Gastrocnemius medialis (tissue), 4 donors: Measurements from ENCODE around the gene RIMS4. TPM values are rescaled to one million over a fixed set of nuclear protein-coding genes. Genes with fewer than 3 reads are reported as not detected.

Source experiments
- ATAC-seq, 2 donors: fragments of 150-250 bp; one replicate each; pipeline ENCODE4 v1.9.1; 2016
- DNase-seq, 2 donors: peaks; one replicate each; pipeline ENCODE4 v3.0.0-alpha.2; 2019
- H3K27ac ChIP-seq, 4 donors: fragments of 200-600 bp; sonication (generic); 1 replicate in 1 of 4; 2 replicates in 3 of 4; pipeline ENCODE4 v1.5.1; 2016 to 2018; ENCODE audit warnings: mild to moderate bottlenecking in 2 of 4, moderate library complexity in 1 of 4
- H3K27me3 ChIP-seq, 3 donors: fragments of 200-600 bp; sonication (generic) in 2 of 3; 1 replicate in 1 of 3; 2 replicates in 2 of 3; pipeline versions ENCODE4 v1.5.1 to v1.6.0; 2016 to 2019; ENCODE audit warnings: mild to moderate bottlenecking in 1 of 3, moderate library complexity in 1 of 3
- H3K36me3 ChIP-seq, 2 donors: fragments of 200-600 bp; sonication (generic) in 1 of 2; one replicate each; pipeline ENCODE4 v1.5.1; 2017 to 2018
- H3K4me1 ChIP-seq, 2 donors: fragments of 200-600 bp; sonication (generic) in 1 of 2; one replicate each; pipeline ENCODE4 v1.5.1; 2016 to 2017; ENCODE audit warnings: mild to moderate bottlenecking in 2 of 2
- H3K4me3 ChIP-seq, 4 donors: fragments of 200-600 bp; sonication (generic) in 3 of 4; 1 replicate in 1 of 4; 2 replicates in 3 of 4; pipeline ENCODE4 v1.5.1; 2016 to 2019; ENCODE audit warnings: mild to moderate bottlenecking in 2 of 4
- H3K9me3 ChIP-seq, 3 donors: fragments of 200-600 bp; sonication (generic) in 2 of 3; 1 replicate in 1 of 3; 2 replicates in 2 of 3; pipeline ENCODE4 v1.5.1; 2016 to 2019
- CTCF ChIP-seq, 5 experiments: fragments of 450-650 bp in 3 of 5; fragments of 200-600 bp in 2 of 5; sonication (generic) in 2 of 5; IDR thresholded peaks in 4 of 5; conservative IDR thresholded peaks in 1 of 5; 1 replicate in 4 of 5; 2 replicates in 1 of 5; pipeline ENCODE4 v1.5.1; 2016 to 2019; ENCODE audit warnings: antibody characterized with exemption in 5 of 5, mild to moderate bottlenecking in 3 of 5, moderate library complexity in 3 of 5
- POLR2A ChIP-seq, 2 donors: fragments of 450-650 bp; IDR thresholded peaks; one replicate each; pipeline ENCODE4 v1.6.1; 2017; ENCODE audit warnings: antibody characterized with exemption in 2 of 2, mild to moderate bottlenecking in 2 of 2, moderate library complexity in 2 of 2
- in situ Hi-C, 4 donors: fragments of 200-750 bp; cut with MboI; loops; one replicate each; pipeline versions ENCODE4 v1.15.0 to v1.8.0; 2017; ENCODE audit warnings: low sequenced_read_pairs in 4 of 4
- intact Hi-C: fragments of 100-400 bp; cut with DNase I; formaldehyde crosslinking; loops from one replicate; pipeline ENCODE4 v1.15.1; 2023; ENCODE audit warnings: low total_unique reads
- total RNA-seq, 4 donors: library from RNA; depleted of rRNA; stranded (reverse); fragments of >200 nt; gene quantifications; one replicate each; pipeline versions ENCODE4 v1.1.0 to v1.2.3, GENCODE V29; 2016

RIMS4 gene
- total RNA-seq, 4 donors from 2014 or later, result 0.13 to 0.41 TPM; not detected in 2

DNA sequence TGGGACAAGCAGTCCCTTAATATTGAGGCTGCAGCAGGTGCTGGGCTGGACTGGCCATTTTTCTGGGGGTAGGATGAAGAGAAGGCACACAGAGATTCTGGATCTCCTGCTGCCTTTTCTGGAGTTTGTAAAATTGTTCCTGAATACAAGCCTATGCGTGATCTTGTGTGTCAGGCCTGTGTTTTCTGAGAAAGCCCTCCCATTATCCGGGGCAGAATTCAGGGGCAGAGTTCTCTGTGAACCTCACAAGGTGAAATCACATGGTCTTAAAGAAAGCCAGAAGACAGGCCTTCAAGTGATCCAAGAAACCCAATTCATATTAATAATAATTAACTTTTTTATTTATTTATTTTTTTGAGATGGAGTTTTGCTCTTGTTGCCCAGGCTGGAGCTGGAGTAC, 82.7 kb downstream of the RIMS4 start:
- ATAC-seq (no peak), DNase-seq (no peak)
- in situ Hi-C loops, result loop anchor here in 3 of 4 donors (25.0 kb wide), 2 partner anchors 190 to 515 kb away; partner anchors contain the start of gene OSER1 (in 2 of the 3)
- intact Hi-C loops, result loop anchor here (5.0 to 10.0 kb wide), 2 partner anchors 195 to 1067 kb away; partner anchors contain the start of genes DNTTIP1 and WFDC3
- TF ChIP-seq CTCF (IDR thresholded peaks at IDR 0.05 in 4 of 5, conservative IDR thresholded peaks at IDR 0.05 in 1 of 5) (no peak), POLR2A (IDR thresholded peaks at IDR 0.05) (no peak)
- Histone ChIP-seq H3K4me3 (no peak overlapping the region), H3K9me3 (no peaks in the 10 kb centered on the region), H3K4me1 (peaks cover 32% of the 10 kb centered on the region in 2 donors), H3K27ac (no peak overlapping the region), H3K27me3 (no peaks in the 10 kb centered on the region), H3K36me3 (no peaks in the 10 kb centered on the region)

- H3K9me3 ChIP-seq, result no peaks in the 10 kb centered on the region
- no peak for ATAC-seq
- H3K27ac ChIP-seq, result no peak overlapping the region
- DNase-seq, result no peak
- H3K4me1 ChIP-seq, result peaks cover 32% of the 10 kb centered on the region in 2 donors
- in situ Hi-C loops (loop anchor here in 3 of 4 donors (25.0 kb wide), 2 partner anchors 190 to 515 kb away; partner anchors contain the start of gene OSER1 (in 2 of the 3)), intact Hi-C loops (loop anchor here (5.0 to 10.0 kb wide), 2 partner anchors 195 to 1068 kb away; partner anchors contain the start of genes DNTTIP1 and WFDC3)
- no peaks in the 10 kb centered on the region for H3K27me3 ChIP-seq
- no peaks in the 10 kb centered on the region for H3K36me3 ChIP-seq
- TF ChIP-seq CTCF (IDR thresholded peaks at IDR 0.05 in 4 of 5, conservative IDR thresholded peaks at IDR 0.05 in 1 of 5), result no peak
- no peak for TF ChIP-seq POLR2A (IDR thresholded peaks at IDR 0.05)
- H3K4me3 ChIP-seq, result no peak overlapping the region
These were observed 83.3 kb downstream of the RIMS4 start for GRCh38 chr20:44727039-44727438.

- H3K36me3 ChIP-seq, result no peaks in the 10 kb centered on the region
- DNase-seq (no peak), ATAC-seq (no peak)
- in situ Hi-C loops (loop anchor here in 3 of 4 donors (25.0 kb wide), 2 partner anchors 189 to 514 kb away; partner anchors contain the start of gene OSER1 (in 2 of the 3)), intact Hi-C loops (loop anchor here (5.0 to 10.0 kb wide), 2 partner anchors 194 to 1069 kb away; partner anchors contain the start of genes DNTTIP1 and WFDC3)
- no peaks in the 10 kb centered on the region for H3K9me3 ChIP-seq
- TF ChIP-seq POLR2A (IDR thresholded peaks at IDR 0.05), result no peak
- no peak for TF ChIP-seq CTCF (IDR thresholded peaks at IDR 0.05 in 4 of 5, conservative IDR thresholded peaks at IDR 0.05 in 1 of 5)
- no peak overlapping the region for H3K4me3 ChIP-seq
- H3K4me1 ChIP-seq, result peaks cover 22 to 24% of the 10 kb centered on the region in 2 donors
- H3K27me3 ChIP-seq, result no peaks in the 10 kb centered on the region
- H3K27ac ChIP-seq, result no peak overlapping the region
These were observed 84.5 kb downstream of the RIMS4 start for GRCh38 chr20:44725837-44726236.

- Histone ChIP-seq H3K4me3 (no peak overlapping the region), H3K4me1 (peaks cover 13 to 15% of the 10 kb centered on the region in 2 donors), H3K9me3 (no peaks in the 10 kb centered on the region), H3K27ac (no peak overlapping the region), H3K36me3 (no peaks in the 10 kb centered on the region), H3K27me3 (no peaks in the 10 kb centered on the region)
- intact Hi-C loops, result loop anchor here (5.0 to 10.0 kb wide), 2 partner anchors 192 to 1070 kb away; partner anchors contain the start of genes DNTTIP1 and WFDC3
- DNase-seq (no peak), ATAC-seq (no peak)
- in situ Hi-C loops, result loop anchor here in 3 of 4 donors (25.0 kb wide), 2 partner anchors 187 to 512 kb away; partner anchors contain the start of gene OSER1 (in 2 of the 3)
- TF ChIP-seq CTCF (IDR thresholded peaks at IDR 0.05 in 4 of 5, conservative IDR thresholded peaks at IDR 0.05 in 1 of 5) (no peak), POLR2A (IDR thresholded peaks at IDR 0.05) (no peak)
These were observed 85.8 kb downstream of the RIMS4 start for GRCh38 chr20:44724423-44725091.
